Mesenchymal stem cell (in vitro differentiated cells and primary cell): ENCODE results near the gene CHURC1.
A peak's percentile ranks its signal among the peaks of the same experiment; 100 is the strongest.

Experiments
- DNase-seq: peaks from one replicate; pipeline ENCODE4 v3.0.0-alpha.2; 2013
- H2AFZ ChIP-seq: one replicate; pipeline ENCODE4 v1.6.1; 2013; ENCODE audit warnings: low read depth, mild to moderate bottlenecking, control low read depth, inconsistent platforms, low read length, moderate library complexity
- H2AK5ac ChIP-seq: 2 replicates; pipeline ENCODE4 v1.6.1; 2013; ENCODE audit warnings: low read length, moderate library complexity, mild to moderate bottlenecking, inconsistent platforms; ENCODE audit not compliant: severe bottlenecking
- H2BK120ac ChIP-seq: one replicate; pipeline ENCODE4 v1.6.1; 2013; ENCODE audit warnings: low read depth, mild to moderate bottlenecking, inconsistent platforms, low read length, moderate library complexity
- H2BK12ac ChIP-seq, 2 experiments: one replicate each; pipeline ENCODE4 v1.6.1; 2013; ENCODE audit warnings: inconsistent platforms in 2 of 2, low read length in 2 of 2, mild to moderate bottlenecking in 2 of 2, moderate library complexity in 2 of 2, control low read depth in 1 of 2
- H2BK15ac ChIP-seq: one replicate; pipeline ENCODE4 v1.6.1; 2013; ENCODE audit warnings: mild to moderate bottlenecking, low read depth, inconsistent platforms; ENCODE audit not compliant: poor library complexity, severe bottlenecking
- H2BK5ac ChIP-seq: 2 replicates; pipeline ENCODE4 v1.6.1; 2013; ENCODE audit warnings: low read depth, mild to moderate bottlenecking, low read length, control low read depth, inconsistent platforms; ENCODE audit not compliant: poor library complexity, severe bottlenecking
- H3K14ac ChIP-seq, 2 experiments: one replicate each; pipeline ENCODE4 v1.6.1; 2013; ENCODE audit warnings: inconsistent platforms in 2 of 2, low read length in 2 of 2, control low read depth in 1 of 2, mild to moderate bottlenecking in 1 of 2, moderate library complexity in 1 of 2
- H3K18ac ChIP-seq, 2 experiments: one replicate each; pipeline ENCODE4 v1.6.1; 2013; ENCODE audit warnings: inconsistent platforms in 2 of 2, low read length in 2 of 2, control low read depth in 1 of 2, low read depth in 1 of 2, mild to moderate bottlenecking in 1 of 2
- H3K23ac ChIP-seq, 2 experiments: one replicate each; pipeline ENCODE4 v1.6.1; 2013; ENCODE audit warnings: inconsistent platforms in 2 of 2, low read length in 2 of 2, mild to moderate bottlenecking in 2 of 2, moderate library complexity in 2 of 2, control low read depth in 1 of 2
- H3K27ac ChIP-seq: 2 replicates; pipeline ENCODE4 v1.5.1; 2013; ENCODE audit warnings: mild to moderate bottlenecking, moderate library complexity, low read length, control low read depth, inconsistent platforms; ENCODE audit not compliant: poor library complexity, severe bottlenecking
- H3K27me3 ChIP-seq, 2 experiments: 2 replicates each; pipeline versions ENCODE4 v1.6.1 to v1.7.0; 2013; ENCODE audit warnings: low read length in 2 of 2, mild to moderate bottlenecking in 2 of 2, moderate library complexity in 2 of 2, control low read depth in 1 of 2, inconsistent platforms in 1 of 2; ENCODE audit not compliant: control insufficient read depth in 1 of 2, insufficient read depth in 1 of 2
- H3K36me3 ChIP-seq, 2 experiments: 2 replicates each; pipeline versions ENCODE4 v1.6.1 to v1.7.0; 2013; ENCODE audit warnings: low read length in 2 of 2, control low read depth in 1 of 2, inconsistent platforms in 1 of 2, low read depth in 1 of 2, mild to moderate bottlenecking in 1 of 2; ENCODE audit not compliant: insufficient read depth in 2 of 2, control insufficient read depth in 1 of 2
- H3K4ac ChIP-seq, 2 experiments: one replicate each; pipeline ENCODE4 v1.6.1; 2013; ENCODE audit warnings: inconsistent platforms in 2 of 2, low read length in 2 of 2, mild to moderate bottlenecking in 2 of 2, moderate library complexity in 2 of 2, control low read depth in 1 of 2, low read depth in 1 of 2
- H3K4me1 ChIP-seq: 2 replicates; pipeline ENCODE4 v1.6.1; 2013; ENCODE audit warnings: low read depth, low read length, control low read depth; ENCODE audit not compliant: control insufficient read depth, insufficient read depth
- H3K4me2 ChIP-seq: 2 replicates; pipeline ENCODE4 v1.6.1; 2013; ENCODE audit warnings: low read length, mild to moderate bottlenecking, inconsistent platforms; ENCODE audit not compliant: poor library complexity, severe bottlenecking
- H3K4me3 ChIP-seq, 2 experiments: 2 replicates each; pipeline versions ENCODE4 v1.5.1 to v1.7.0; 2013; ENCODE audit warnings: low read length in 2 of 2, mild to moderate bottlenecking in 2 of 2, control low read depth in 1 of 2, low read depth in 1 of 2; ENCODE audit not compliant: insufficient read depth in 1 of 2
- H3K79me1 ChIP-seq: replicated peaks from 2 replicates; pipeline ENCODE4 v1.6.1; 2013; ENCODE audit warnings: mild to moderate bottlenecking, control low read depth, low read length, inconsistent platforms; ENCODE audit not compliant: poor library complexity, severe bottlenecking
- H3K9ac ChIP-seq: 2 replicates; pipeline ENCODE4 v1.7.0; 2013; ENCODE audit warnings: mild to moderate bottlenecking, low read length, moderate library complexity
- H3K9me3 ChIP-seq: 2 replicates; pipeline ENCODE4 v1.7.0; 2013; ENCODE audit warnings: mild to moderate bottlenecking, low read length; ENCODE audit not compliant: control insufficient read depth
- H4K8ac ChIP-seq: one replicate; pipeline ENCODE4 v1.6.1; 2013; ENCODE audit warnings: inconsistent platforms, mild to moderate bottlenecking, low read length, moderate library complexity
- H4K91ac ChIP-seq: one replicate; pipeline ENCODE4 v1.6.1; 2013; ENCODE audit warnings: mild to moderate bottlenecking, low read length, inconsistent platforms
- WGBS: methylation state at CpG from one replicate; pipeline ENCODE4 v1.1.7; 2013; ENCODE audit warnings: mixed read lengths; 5-methylcytosine and 5-hydroxymethylcytosine counted together

The CHURC1 gene

GRCh38 chr14:64891173-64891838 is 22.9 kb upstream of the CHURC1 start:
- H4K8ac ChIP-seq, result no peak overlapping the region

GRCh38 chr14:64891839-64892375 is 22.3 kb upstream of the CHURC1 start:
- H2AK5ac ChIP-seq, result no peak overlapping the region
- no peak overlapping the region for H3K4me3 ChIP-seq
- no peak overlapping the region for H3K18ac ChIP-seq
- WGBS, result 14% methylated on average over 1 of the region's 2 CpGs
- H3K4me2 ChIP-seq, result no peak overlapping the region
- no peak overlapping the region for H3K14ac ChIP-seq
- H3K4me1 ChIP-seq, result no peaks in the 10 kb centered on the region
- H3K23ac ChIP-seq, result no peak overlapping the region
- no peak overlapping the region for H4K91ac ChIP-seq
- H2AFZ ChIP-seq, result no peak overlapping the region
- peak; percentile 74 for DNase-seq
- no peaks in the 10 kb centered on the region for H3K79me1 ChIP-seq
- H2BK120ac ChIP-seq, result no peak overlapping the region
- H3K27ac ChIP-seq, result no peak overlapping the region
- H4K8ac ChIP-seq, result no peak overlapping the region
- H3K27me3 ChIP-seq, result peaks cover 4 to 34% of the 10 kb centered on the region in 2 experiments
- H2BK15ac ChIP-seq, result no peak overlapping the region
- no peak overlapping the region for H2BK5ac ChIP-seq
- H2BK12ac ChIP-seq, result no peak overlapping the region
- no peak overlapping the region for H3K9ac ChIP-seq
- H3K36me3 ChIP-seq, result no peaks in the 10 kb centered on the region
- no peaks in the 10 kb centered on the region for H3K9me3 ChIP-seq
- H3K4ac ChIP-seq, result no peak overlapping the region

More at GRCh38 chr14:64891173-64891838, 22.9 kb upstream of the CHURC1 start:
- H2AK5ac ChIP-seq, result no peak overlapping the region
- H3K9me3 ChIP-seq, result no peaks in the 10 kb centered on the region
- no peak overlapping the region for H3K18ac ChIP-seq
- H4K91ac ChIP-seq, result no peak overlapping the region
- no peak overlapping the region for H2BK120ac ChIP-seq
- no peak overlapping the region for H3K23ac ChIP-seq
- no peak overlapping the region for H3K4me3 ChIP-seq
- H3K27me3 ChIP-seq, result peaks cover 7 to 38% of the 10 kb centered on the region in 2 experiments
- no peak overlapping the region for H3K4me2 ChIP-seq
- H2AFZ ChIP-seq, result no peak overlapping the region
- H3K14ac ChIP-seq, result no peak overlapping the region
- H2BK5ac ChIP-seq, result no peak overlapping the region
- no peak overlapping the region for H2BK15ac ChIP-seq
- H3K79me1 ChIP-seq, result no peaks in the 10 kb centered on the region
- DNase-seq, result no peak
- H3K4ac ChIP-seq, result no peak overlapping the region
- H3K9ac ChIP-seq, result no peak overlapping the region
- H3K36me3 ChIP-seq, result no peaks in the 10 kb centered on the region
- no peak overlapping the region for H2BK12ac ChIP-seq
- H3K4me1 ChIP-seq, result no peaks in the 10 kb centered on the region
- H3K27ac ChIP-seq, result no peak overlapping the region
- 89% methylated on average over 3 of the region's 4 CpGs for WGBS

- Histone ChIP-seq H3K4me1 (no peaks in the 10 kb centered on the region), H3K9me3 (no peaks in the 10 kb centered on the region), H2AK5ac (no peak overlapping the region), H3K23ac (no peak overlapping the region), H2AFZ (no peak overlapping the region), H3K79me1 (no peaks in the 10 kb centered on the region), H3K36me3 (no peaks in the 10 kb centered on the region), H3K14ac (no peak overlapping the region), H3K4me2 (no peak overlapping the region), H3K27ac (no peak overlapping the region), H4K8ac (no peak overlapping the region), H3K4me3 (no peak overlapping the region), H3K4ac (no peak overlapping the region), H3K9ac (no peak overlapping the region), H2BK5ac (no peak overlapping the region), H2BK12ac (no peak overlapping the region), H3K18ac (no peak overlapping the region), H2BK120ac (no peak overlapping the region), H4K91ac (no peak overlapping the region), H3K27me3 (peaks cover 14 to 53% of the 10 kb centered on the region in 2 experiments), H2BK15ac (no peak overlapping the region)
- peak; percentile 23 for DNase-seq
- WGBS, result no CpG with 5 or more reads among the region's 1 CpG
These were observed 14.3 kb upstream of the CHURC1 start for GRCh38 chr14:64899958-64900357.

GRCh38 chr14:64906022-64906421 is 8.2 kb upstream of the CHURC1 start:
- no peak overlapping the region for H4K8ac ChIP-seq
- H3K4me3 ChIP-seq, result no peak overlapping the region
- no peak for DNase-seq
- no peak overlapping the region for H3K4me2 ChIP-seq
- no peak overlapping the region for H3K27ac ChIP-seq
- no peaks in the 10 kb centered on the region for H3K36me3 ChIP-seq
- H2BK5ac ChIP-seq, result no peak overlapping the region
- H3K4me1 ChIP-seq, result no peaks in the 10 kb centered on the region
- H4K91ac ChIP-seq, result no peak overlapping the region
- no peak overlapping the region for H3K18ac ChIP-seq
- H2BK15ac ChIP-seq, result no peak overlapping the region
- H3K9ac ChIP-seq, result no peak overlapping the region
- H2BK12ac ChIP-seq, result no peak overlapping the region
- H3K14ac ChIP-seq, result no peak overlapping the region
- no peak overlapping the region for H2BK120ac ChIP-seq
- peaks cover 12 to 51% of the 10 kb centered on the region in 2 experiments for H3K27me3 ChIP-seq
- WGBS, result 83% methylated on average over 6 of the region's 6 CpGs
- H3K4ac ChIP-seq, result no peak overlapping the region
- H3K23ac ChIP-seq, result no peak overlapping the region
- no peak overlapping the region for H2AFZ ChIP-seq
- no peaks in the 10 kb centered on the region for H3K9me3 ChIP-seq
- H2AK5ac ChIP-seq, result no peak overlapping the region
- H3K79me1 ChIP-seq, result no peaks in the 10 kb centered on the region
